SK-N-SH (cell line): ENCODE results near the gene SPTB. TPM values are rescaled to one million over a fixed set of nuclear protein-coding genes. Genes with fewer than 3 reads are reported as not detected.

ENCODE experiments used
- CHD2 ChIP-seq: fragments of 150-350 bp; IDR thresholded peaks from 2 replicates; pipeline ENCODE4 v1.6.1; 2018; ENCODE audit warnings: low read length; ENCODE audit not compliant: partially characterized antibody
- CTCF ChIP-seq: fragments of 200-600 bp; sonication (generic); IDR thresholded peaks from 2 replicates; pipeline ENCODE4 v1.6.1; 2017; ENCODE audit warnings: antibody characterized with exemption, mild to moderate bottlenecking, moderate library complexity
- ELF1 ChIP-seq: IDR thresholded peaks from 2 replicates; pipeline ENCODE4 v1.4.0; 2012
- EZH2phosphoT487 ChIP-seq: fragments of 200-600 bp; sonication (generic); IDR thresholded peaks from 2 replicates; pipeline ENCODE4 v1.6.1; 2017; ENCODE audit warnings: low read depth, mixed run types, mild to moderate bottlenecking, antibody characterized with exemption, moderate library complexity, borderline replicate concordance
- GABPA ChIP-seq: IDR thresholded peaks from 2 replicates; pipeline ENCODE4 v1.4.0; 2012; ENCODE audit warnings: low read depth, mild to moderate bottlenecking
- MXI1 ChIP-seq: IDR thresholded peaks from 2 replicates; pipeline ENCODE4 v1.6.1; 2012; ENCODE audit warnings: mild to moderate bottlenecking, low read depth, low read length, improper control_type of control experiment
- NFIC ChIP-seq: IDR thresholded peaks from 2 replicates; pipeline ENCODE4 v1.4.0; 2012; ENCODE audit warnings: borderline replicate concordance
- RAD21 ChIP-seq: IDR thresholded peaks from 2 replicates; pipeline ENCODE4 v1.6.1; 2012; ENCODE audit warnings: mild to moderate bottlenecking, low read length
- RCOR1 ChIP-seq: fragments of 150-350 bp; IDR thresholded peaks from 2 replicates; pipeline ENCODE4 v1.6.1; 2017; ENCODE audit warnings: antibody characterized with exemption, low read length
- SIN3A ChIP-seq: IDR thresholded peaks from 2 replicates; pipeline ENCODE4 v1.6.1; 2012; ENCODE audit warnings: low read depth, mild to moderate bottlenecking, low read length, moderate library complexity, borderline replicate concordance
- USF1 ChIP-seq: IDR thresholded peaks from 2 replicates; pipeline ENCODE4 v1.4.0; 2012; ENCODE audit warnings: low read depth, borderline replicate concordance
- polyA plus RNA-seq, 3 experiments: library from polyadenylated mRNA; depleted of rRNA; stranded (reverse); fragments of >200 nt; gene quantifications; 2 replicates each; pipeline ENCODE4 v1.2.3, GENCODE V29; 2012
- TF ChIP-seq, protein P1 (sequence below): IDR thresholded peaks from 2 replicates; pipeline ENCODE4; 2012
- TF ChIP-seq, protein P2 (sequence below): fragments of 150-350 bp; IDR thresholded peaks from 2 replicates; pipeline ENCODE4 v1.6.1; 2017; ENCODE audit warnings: antibody characterized with exemption, low read length, low read depth, borderline replicate concordance
- TF ChIP-seq, protein P3 (sequence below): IDR thresholded peaks from 2 replicates; pipeline ENCODE4 v1.6.1; 2012; ENCODE audit warnings: mild to moderate bottlenecking, low read depth, low read length, moderate library complexity

The SPTB gene
- polyA plus RNA-seq, 1 of the 3 experiments (the other 2 are of a cell fraction), result 0.15 TPM

GRCh38 chr14:64795921-64796320 is 83.8 kb downstream of the SPTB start (continued):
- TF ChIP-seq, protein P1, sequence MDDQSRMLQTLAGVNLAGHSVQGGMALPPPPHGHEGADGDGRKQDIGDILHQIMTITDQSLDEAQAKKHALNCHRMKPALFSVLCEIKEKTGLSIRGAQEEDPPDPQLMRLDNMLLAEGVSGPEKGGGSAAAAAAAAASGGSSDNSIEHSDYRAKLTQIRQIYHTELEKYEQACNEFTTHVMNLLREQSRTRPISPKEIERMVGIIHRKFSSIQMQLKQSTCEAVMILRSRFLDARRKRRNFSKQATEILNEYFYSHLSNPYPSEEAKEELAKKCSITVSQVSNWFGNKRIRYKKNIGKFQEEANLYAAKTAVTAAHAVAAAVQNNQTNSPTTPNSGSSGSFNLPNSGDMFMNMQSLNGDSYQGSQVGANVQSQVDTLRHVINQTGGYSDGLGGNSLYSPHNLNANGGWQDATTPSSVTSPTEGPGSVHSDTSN, result no peak
- TF ChIP-seq NFIC, result no peak
- peak; percentile 66 for TF ChIP-seq CHD2
- no peak for TF ChIP-seq EZH2phosphoT487
- TF ChIP-seq CTCF, result no peak
- no peak for TF ChIP-seq USF1
- no peak for TF ChIP-seq GABPA
- peak; percentile 64; the same call in 1 of the 2 replicates for TF ChIP-seq MXI1
- TF ChIP-seq SIN3A, result no peak
- no peak for TF ChIP-seq RAD21
- TF ChIP-seq, protein P2, sequence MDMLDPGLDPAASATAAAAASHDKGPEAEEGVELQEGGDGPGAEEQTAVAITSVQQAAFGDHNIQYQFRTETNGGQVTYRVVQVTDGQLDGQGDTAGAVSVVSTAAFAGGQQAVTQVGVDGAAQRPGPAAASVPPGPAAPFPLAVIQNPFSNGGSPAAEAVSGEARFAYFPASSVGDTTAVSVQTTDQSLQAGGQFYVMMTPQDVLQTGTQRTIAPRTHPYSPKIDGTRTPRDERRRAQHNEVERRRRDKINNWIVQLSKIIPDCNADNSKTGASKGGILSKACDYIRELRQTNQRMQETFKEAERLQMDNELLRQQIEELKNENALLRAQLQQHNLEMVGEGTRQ, result no peak
- peak; percentile 90 for TF ChIP-seq RCOR1
- TF ChIP-seq, protein P3, sequence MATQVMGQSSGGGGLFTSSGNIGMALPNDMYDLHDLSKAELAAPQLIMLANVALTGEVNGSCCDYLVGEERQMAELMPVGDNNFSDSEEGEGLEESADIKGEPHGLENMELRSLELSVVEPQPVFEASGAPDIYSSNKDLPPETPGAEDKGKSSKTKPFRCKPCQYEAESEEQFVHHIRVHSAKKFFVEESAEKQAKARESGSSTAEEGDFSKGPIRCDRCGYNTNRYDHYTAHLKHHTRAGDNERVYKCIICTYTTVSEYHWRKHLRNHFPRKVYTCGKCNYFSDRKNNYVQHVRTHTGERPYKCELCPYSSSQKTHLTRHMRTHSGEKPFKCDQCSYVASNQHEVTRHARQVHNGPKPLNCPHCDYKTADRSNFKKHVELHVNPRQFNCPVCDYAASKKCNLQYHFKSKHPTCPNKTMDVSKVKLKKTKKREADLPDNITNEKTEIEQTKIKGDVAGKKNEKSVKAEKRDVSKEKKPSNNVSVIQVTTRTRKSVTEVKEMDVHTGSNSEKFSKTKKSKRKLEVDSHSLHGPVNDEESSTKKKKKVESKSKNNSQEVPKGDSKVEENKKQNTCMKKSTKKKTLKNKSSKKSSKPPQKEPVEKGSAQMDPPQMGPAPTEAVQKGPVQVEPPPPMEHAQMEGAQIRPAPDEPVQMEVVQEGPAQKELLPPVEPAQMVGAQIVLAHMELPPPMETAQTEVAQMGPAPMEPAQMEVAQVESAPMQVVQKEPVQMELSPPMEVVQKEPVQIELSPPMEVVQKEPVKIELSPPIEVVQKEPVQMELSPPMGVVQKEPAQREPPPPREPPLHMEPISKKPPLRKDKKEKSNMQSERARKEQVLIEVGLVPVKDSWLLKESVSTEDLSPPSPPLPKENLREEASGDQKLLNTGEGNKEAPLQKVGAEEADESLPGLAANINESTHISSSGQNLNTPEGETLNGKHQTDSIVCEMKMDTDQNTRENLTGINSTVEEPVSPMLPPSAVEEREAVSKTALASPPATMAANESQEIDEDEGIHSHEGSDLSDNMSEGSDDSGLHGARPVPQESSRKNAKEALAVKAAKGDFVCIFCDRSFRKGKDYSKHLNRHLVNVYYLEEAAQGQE, result no peak
- no peak for TF ChIP-seq ELF1
